Measurements from ENCODE around the gene MAMSTR. TPM values are rescaled to one million over a fixed set of nuclear protein-coding genes. Genes with fewer than 3 reads are reported as not detected.

MAMSTR gene
- total RNA-seq, 2 donors from 2014 or later = 0.90 to 1.1 TPM

GRCh38 chr19:48673436-48674100 is 46.0 kb downstream of the MAMSTR start:
- no peak for DNase-seq (ENCODE audit: low spot score)
- intact Hi-C loops (cut with DNase I) = loop anchor here in 1 of 2 donors (10.0 kb wide), 1 partner anchor 161 kb away; the partner anchor contains the start of gene HSD17B14

GRCh38 chr19:48672994-48673393 is 46.5 kb downstream of the MAMSTR start, which contains the start of gene NTN5:
Gene NTN5, minus strand, starts transcription at chr19:48673017. Its CDS starts 2,031 bp downstream, at chr19:48670986.
- DNase-seq (ENCODE audit: low spot score) = no peak
- intact Hi-C loops (cut with DNase I) = loop anchor here in 1 of 2 donors (10.0 kb wide), 1 partner anchor 162 kb away; the partner anchor contains the start of gene HSD17B14

GRCh38 chr19:48671446-48671995 is 48.0 kb downstream of the MAMSTR start:
- intact Hi-C loops (cut with DNase I) = loop anchor here in 1 of 2 donors (10.0 kb wide), 1 partner anchor 163 kb away; the partner anchor contains the start of gene HSD17B14
- DNase-seq (ENCODE audit: low spot score) = no peak

GRCh38 chr19:48670699-48671445 is 48.7 kb downstream of the MAMSTR start:
- DNase-seq (ENCODE audit: low spot score) = no peak
- intact Hi-C loops (cut with DNase I) = loop anchor here in 1 of 2 donors (10.0 kb wide), 1 partner anchor 164 kb away; the partner anchor contains the start of gene HSD17B14

- intact Hi-C loops (cut with DNase I) = loop anchor here in 1 of 2 donors (10.0 kb wide), 1 partner anchor 165 kb away; the partner anchor contains the start of gene HSD17B14
- no peak for DNase-seq (ENCODE audit: low spot score)
Observed at GRCh38 chr19:48669903-48670668, 49.4 kb downstream of the MAMSTR start.

- intact Hi-C loops (cut with DNase I) = no loop called here
Observed at GRCh38 chr19:48668761-48669160, 50.8 kb downstream of the MAMSTR start.

GRCh38 chr19:48668332-48668731 is 51.2 kb downstream of the MAMSTR start:
- intact Hi-C loops (cut with DNase I) = no loop called here
- no peak for DNase-seq (ENCODE audit: low spot score)

More at GRCh38 chr19:48668761-48669160, 50.8 kb downstream of the MAMSTR start:
- DNase-seq (ENCODE audit: low spot score) = no peak

GRCh38 chr19:48665786-48666185 is 53.7 kb downstream of the MAMSTR start:
- no peak for DNase-seq (ENCODE audit: low spot score)

GRCh38 chr19:48664476-48664875 is 55.0 kb downstream of the MAMSTR start:
- intact Hi-C loops (cut with DNase I) = no loop called here
- no peak for DNase-seq (ENCODE audit: low spot score)

More at GRCh38 chr19:48665786-48666185, 53.7 kb downstream of the MAMSTR start:
- intact Hi-C loops (cut with DNase I) = no loop called here

- intact Hi-C loops (cut with DNase I) = no loop called here
- peak; percentile 51 for DNase-seq (ENCODE audit: low spot score)
Observed at GRCh38 chr19:48663667-48664066, 55.9 kb downstream of the MAMSTR start.

Other genes with a start within 250 kb of the MAMSTR start
- under 1 TPM; 0.19 to 0.57 TPM for gene LMTK3, start 207.9 kb downstream of the MAMSTR start, total RNA-seq
- under 1 TPM in 1 of 2 donors, not detected in 1; 0.60 TPM for gene SULT2B1, start 167.6 kb downstream of the MAMSTR start, total RNA-seq
- gene SPACA4, start 113.0 kb downstream of the MAMSTR start, total RNA-seq = not detected
- gene FAM83E, start 104.6 kb downstream of the MAMSTR start, total RNA-seq = not detected
- gene RPL18, start 100.5 kb downstream of the MAMSTR start, total RNA-seq = 100 to 1,000 TPM; 746 to 777 TPM
- 10 to 100 TPM in 1 of 2 donors, 1 to 10 TPM in 1; 8.5 to 12.1 TPM for gene SPHK2, start 100.2 kb downstream of the MAMSTR start, total RNA-seq
- gene DBP, start 82.3 kb downstream of the MAMSTR start, total RNA-seq = 1 to 10 TPM; 1.8 to 3.6 TPM
- gene CA11, start 73.5 kb downstream of the MAMSTR start, total RNA-seq = 1 to 10 TPM; 4.8 to 5.7 TPM
- under 1 TPM; 0.28 to 0.38 TPM for gene NTN5, start 46.7 kb downstream of the MAMSTR start, total RNA-seq
- not detected for gene FUT2, start 23.8 kb downstream of the MAMSTR start, total RNA-seq
- 10 to 100 TPM; 13.8 to 19.2 TPM for gene RASIP1, start 20.9 kb upstream of the MAMSTR start, total RNA-seq
- under 1 TPM; 0.52 to 0.56 TPM for gene IZUMO1, start 27.2 kb upstream of the MAMSTR start, total RNA-seq
- gene FUT1, start 32.9 kb upstream of the MAMSTR start, total RNA-seq = 1 to 10 TPM; 1.5 to 2.1 TPM
- not detected for gene FGF21, start 35.8 kb upstream of the MAMSTR start, total RNA-seq
- gene BCAT2, start 91.3 kb upstream of the MAMSTR start, total RNA-seq = 10 to 100 TPM; 21.7 to 24.9 TPM
- gene HSD17B14, start 116.8 kb upstream of the MAMSTR start, total RNA-seq = 1 to 10 TPM; 5.6 to 6.6 TPM
- 10 to 100 TPM; 91.0 to 91.2 TPM for gene PLEKHA4, start 148.9 kb upstream of the MAMSTR start, total RNA-seq
- 100 to 1,000 TPM in 1 of 2 donors, 10 to 100 TPM in 1; 72.8 to 172 TPM for gene PPP1R15A, start 152.7 kb upstream of the MAMSTR start, total RNA-seq
- 1 to 10 TPM in 1 of 2 donors, under 1 TPM in 1; 0.86 to 1.9 TPM for gene TULP2, start 179.0 kb upstream of the MAMSTR start, total RNA-seq
- gene NUCB1, start 180.6 kb upstream of the MAMSTR start, total RNA-seq = 100 to 1,000 TPM; 219 to 282 TPM
- gene DHDH, start 214.0 kb upstream of the MAMSTR start, total RNA-seq = not detected
- 10 to 100 TPM; 44.6 to 53.4 TPM for gene BAX, start 235.2 kb upstream of the MAMSTR start, total RNA-seq
- gene FTL, start 245.6 kb upstream of the MAMSTR start, total RNA-seq = 1,000 to 10,000 TPM; 2,854 to 3,275 TPM

Measured in posterior vena cava (tissue), 2 donors.